ENCODE measurements around the gene SLC29A2.

SLC29A2 gene

GRCh38 chr11:66417000-66417399, 45.4 kb upstream of the SLC29A2 start:
- no peak for DNase-seq
- H3K27ac ChIP-seq: no peak overlapping the region
- H3K9me3 ChIP-seq (ENCODE audit: severe bottlenecking): no peaks in the 10 kb centered on the region
- H3K36me3 ChIP-seq: no peaks in the 10 kb centered on the region
- H3K4me3 ChIP-seq (ENCODE audit: low read depth, low read length): no peak overlapping the region
- H3K27me3 ChIP-seq (ENCODE audit: insufficient read depth, low read depth, severe bottlenecking): peaks cover 11% of the 10 kb centered on the region
- TF ChIP-seq, protein P1, sequence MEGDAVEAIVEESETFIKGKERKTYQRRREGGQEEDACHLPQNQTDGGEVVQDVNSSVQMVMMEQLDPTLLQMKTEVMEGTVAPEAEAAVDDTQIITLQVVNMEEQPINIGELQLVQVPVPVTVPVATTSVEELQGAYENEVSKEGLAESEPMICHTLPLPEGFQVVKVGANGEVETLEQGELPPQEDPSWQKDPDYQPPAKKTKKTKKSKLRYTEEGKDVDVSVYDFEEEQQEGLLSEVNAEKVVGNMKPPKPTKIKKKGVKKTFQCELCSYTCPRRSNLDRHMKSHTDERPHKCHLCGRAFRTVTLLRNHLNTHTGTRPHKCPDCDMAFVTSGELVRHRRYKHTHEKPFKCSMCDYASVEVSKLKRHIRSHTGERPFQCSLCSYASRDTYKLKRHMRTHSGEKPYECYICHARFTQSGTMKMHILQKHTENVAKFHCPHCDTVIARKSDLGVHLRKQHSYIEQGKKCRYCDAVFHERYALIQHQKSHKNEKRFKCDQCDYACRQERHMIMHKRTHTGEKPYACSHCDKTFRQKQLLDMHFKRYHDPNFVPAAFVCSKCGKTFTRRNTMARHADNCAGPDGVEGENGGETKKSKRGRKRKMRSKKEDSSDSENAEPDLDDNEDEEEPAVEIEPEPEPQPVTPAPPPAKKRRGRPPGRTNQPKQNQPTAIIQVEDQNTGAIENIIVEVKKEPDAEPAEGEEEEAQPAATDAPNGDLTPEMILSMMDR (IDR thresholded peaks at IDR 0.05; ENCODE audit: low read depth, low read length): no peak

GRCh38 chr11:66415423-66415822, 43.9 kb upstream of the SLC29A2 start:
- no peak overlapping the region for H3K4me3 ChIP-seq (ENCODE audit: low read depth, low read length)
- H3K36me3 ChIP-seq: no peaks in the 10 kb centered on the region
- H3K9me3 ChIP-seq (ENCODE audit: severe bottlenecking): no peaks in the 10 kb centered on the region
- TF ChIP-seq, protein P1 (IDR thresholded peaks at IDR 0.05; ENCODE audit: low read depth, low read length): no peak
- no peak overlapping the region for H3K27ac ChIP-seq
- no peak for DNase-seq
- no peaks in the 10 kb centered on the region for H3K27me3 ChIP-seq (ENCODE audit: insufficient read depth, low read depth, severe bottlenecking)

DNA sequence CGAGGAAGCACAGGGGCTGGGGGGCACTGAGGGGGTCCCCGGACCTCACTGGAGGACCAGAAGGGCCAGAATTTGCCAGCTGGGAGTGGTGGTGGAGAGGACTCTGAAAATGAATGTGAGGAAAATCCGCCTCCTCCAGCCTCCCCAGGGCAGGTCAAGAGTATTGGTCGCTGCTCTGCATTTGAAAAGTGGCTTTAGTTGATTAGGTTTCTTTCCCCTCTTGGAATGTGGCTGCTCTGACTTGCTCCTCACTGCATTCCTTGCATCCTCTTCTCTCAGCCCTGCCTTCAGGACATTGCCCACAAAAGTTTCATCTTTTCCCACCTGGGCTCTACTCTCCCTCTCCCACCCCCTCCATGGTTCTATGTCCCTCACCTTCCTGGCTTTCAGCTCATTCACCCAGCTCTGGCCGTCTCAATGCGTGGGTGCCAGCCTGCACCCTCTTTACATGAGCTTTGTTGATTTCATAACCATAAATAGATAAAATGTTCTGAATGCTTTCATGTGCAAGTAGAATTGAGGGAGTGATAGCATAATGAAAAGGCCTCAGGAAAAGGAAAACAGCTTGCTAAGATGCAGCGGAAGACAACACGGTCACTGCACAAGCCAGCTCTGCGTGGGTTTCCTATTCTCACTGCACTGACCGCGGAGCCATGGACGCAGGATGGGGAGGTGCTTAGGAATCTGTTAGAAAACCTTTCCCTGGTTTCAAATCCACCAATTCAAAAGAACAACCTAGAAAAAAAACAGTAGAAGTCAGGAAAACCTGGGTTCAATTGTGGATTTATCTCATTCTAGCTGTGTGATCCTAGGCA, 42.8 kb upstream of the SLC29A2 start:
- no peaks in the 10 kb centered on the region for H3K27me3 ChIP-seq (ENCODE audit: insufficient read depth, low read depth, severe bottlenecking)
- no peak overlapping the region for H3K4me3 ChIP-seq (ENCODE audit: low read depth, low read length)
- no peaks in the 10 kb centered on the region for H3K36me3 ChIP-seq
- H3K27ac ChIP-seq: no peak overlapping the region
- TF ChIP-seq, protein P1 (IDR thresholded peaks at IDR 0.05; ENCODE audit: low read depth, low read length): no peak
- no peaks in the 10 kb centered on the region for H3K9me3 ChIP-seq (ENCODE audit: severe bottlenecking)
- no peak for DNase-seq

DNA sequence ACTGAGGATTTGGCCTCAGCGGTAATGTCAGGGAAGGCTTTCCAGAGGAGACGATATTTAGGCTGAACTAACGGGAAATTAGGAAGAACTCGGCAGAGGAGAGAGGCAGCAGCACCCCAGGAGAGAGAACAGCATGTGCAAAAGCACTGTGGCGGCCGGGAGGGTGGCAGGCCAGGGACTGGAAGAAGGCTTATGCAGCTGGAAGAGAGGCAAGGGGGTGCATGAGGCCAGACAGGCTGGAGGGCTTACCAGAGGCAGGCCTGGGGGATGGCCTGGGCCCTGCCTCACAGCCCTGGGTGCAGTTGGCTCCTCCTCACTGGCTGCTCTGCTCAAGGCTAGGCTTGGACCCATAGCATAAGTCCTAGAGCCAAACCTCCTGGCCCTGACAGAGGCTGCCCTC, 41.6 kb upstream of the SLC29A2 start:
- Histone ChIP-seq H3K27ac (no peak overlapping the region), H3K36me3 (no peaks in the 10 kb centered on the region), H3K4me3 (ENCODE audit: low read depth, low read length) (no peak overlapping the region), H3K9me3 (ENCODE audit: severe bottlenecking) (no peaks in the 10 kb centered on the region), H3K27me3 (ENCODE audit: insufficient read depth, low read depth, severe bottlenecking) (no peaks in the 10 kb centered on the region)
- DNase-seq: no peak
- TF ChIP-seq, protein P1 (IDR thresholded peaks at IDR 0.05; ENCODE audit: low read depth, low read length): no peak

- Histone ChIP-seq H3K27me3 (ENCODE audit: insufficient read depth, low read depth, severe bottlenecking) (no peaks in the 10 kb centered on the region), H3K4me3 (ENCODE audit: low read depth, low read length) (no peak overlapping the region), H3K36me3 (no peaks in the 10 kb centered on the region), H3K27ac (no peak overlapping the region), H3K9me3 (ENCODE audit: severe bottlenecking) (no peaks in the 10 kb centered on the region)
- TF ChIP-seq, protein P1 (IDR thresholded peaks at IDR 0.05; ENCODE audit: low read depth, low read length): no peak
- no peak for DNase-seq
Measured at GRCh38 chr11:66412110-66412509, 40.5 kb upstream of the SLC29A2 start.

DNA sequence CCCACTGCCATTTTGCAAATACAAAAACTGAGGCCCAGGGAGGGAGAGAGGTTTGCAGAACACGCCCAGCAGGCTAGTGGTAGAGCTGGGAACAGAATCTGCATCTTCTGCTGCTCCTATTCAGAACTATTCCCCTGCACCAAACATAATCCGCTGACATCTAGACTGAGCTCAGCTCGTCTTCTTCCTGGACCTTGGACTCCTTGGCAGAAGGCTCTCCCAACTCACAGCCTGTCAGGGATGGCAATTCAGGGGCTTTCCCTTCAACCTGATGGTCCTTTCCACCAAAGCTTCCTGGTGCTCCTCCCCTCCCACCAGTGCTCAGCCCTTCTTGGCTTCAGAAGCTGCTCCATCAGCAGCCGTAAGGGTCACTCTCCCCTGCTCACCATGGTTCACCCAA, 39.8 kb upstream of the SLC29A2 start:
- no peaks in the 10 kb centered on the region for H3K36me3 ChIP-seq
- no peaks in the 10 kb centered on the region for H3K9me3 ChIP-seq (ENCODE audit: severe bottlenecking)
- H3K27me3 ChIP-seq (ENCODE audit: insufficient read depth, low read depth, severe bottlenecking): no peaks in the 10 kb centered on the region
- no peak overlapping the region for H3K4me3 ChIP-seq (ENCODE audit: low read depth, low read length)
- H3K27ac ChIP-seq: no peak overlapping the region
- TF ChIP-seq, protein P1 (IDR thresholded peaks at IDR 0.05; ENCODE audit: low read depth, low read length): no peak
- DNase-seq: no peak
